CD4-positive, alpha-beta T cell treated with Interferon gamma for 1 hour (primary cell): Measurements from ENCODE around the gene RAPGEF1.
"Not testable (repeated sequence)": the region's sequence is repeated elsewhere in the genome, so short reads cannot be mapped to it uniquely, and the experiment has no call there.

ENCODE experiments used
- DNase-seq: peaks from one replicate; pipeline ENCODE4 v3.0.0-alpha.2; 2020

RAPGEF1 gene

DNA sequence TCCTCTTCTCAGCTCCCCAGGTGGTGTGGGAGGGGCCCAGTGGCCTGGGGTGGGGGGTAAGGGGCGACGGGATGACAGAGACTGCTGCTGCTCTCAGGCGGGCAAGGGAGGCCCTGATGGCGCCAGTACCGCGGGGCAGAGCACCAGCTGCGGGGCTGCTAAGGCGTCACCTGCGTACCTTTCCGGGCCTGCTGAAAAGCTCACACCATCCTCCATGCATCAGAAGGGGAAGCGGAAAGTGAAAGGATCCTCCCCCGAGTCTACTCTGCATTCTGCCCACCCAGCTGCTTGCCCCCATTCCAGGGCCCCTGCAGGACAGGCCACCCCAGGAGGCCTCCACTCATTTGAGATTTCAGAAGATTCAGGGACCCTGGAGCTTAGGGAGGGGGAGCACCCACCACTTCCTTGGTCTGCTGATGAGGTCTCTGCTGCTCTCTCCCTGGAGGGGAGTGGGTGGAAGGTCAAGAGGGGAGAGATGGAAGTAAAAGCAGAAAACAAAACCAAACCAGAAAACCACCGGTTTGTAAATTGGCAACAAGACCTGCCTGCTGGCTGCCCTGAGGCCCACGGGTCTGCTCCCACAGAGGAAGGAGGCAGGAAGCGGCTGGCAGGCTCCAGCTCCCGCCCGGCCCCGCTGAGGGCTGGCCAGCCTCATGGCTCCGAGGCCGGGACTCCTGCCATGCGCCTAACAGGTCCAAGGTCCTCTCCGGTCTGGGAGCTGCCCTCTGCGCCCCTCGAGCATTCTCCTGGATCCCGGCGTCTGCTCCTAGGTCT, 161.0 kb downstream of the RAPGEF1 start:
- peak; percentile 58 for DNase-seq

- no peak for DNase-seq
Observed at GRCh38 chr9:131578021-131578420, 161.9 kb downstream of the RAPGEF1 start.

DNA sequence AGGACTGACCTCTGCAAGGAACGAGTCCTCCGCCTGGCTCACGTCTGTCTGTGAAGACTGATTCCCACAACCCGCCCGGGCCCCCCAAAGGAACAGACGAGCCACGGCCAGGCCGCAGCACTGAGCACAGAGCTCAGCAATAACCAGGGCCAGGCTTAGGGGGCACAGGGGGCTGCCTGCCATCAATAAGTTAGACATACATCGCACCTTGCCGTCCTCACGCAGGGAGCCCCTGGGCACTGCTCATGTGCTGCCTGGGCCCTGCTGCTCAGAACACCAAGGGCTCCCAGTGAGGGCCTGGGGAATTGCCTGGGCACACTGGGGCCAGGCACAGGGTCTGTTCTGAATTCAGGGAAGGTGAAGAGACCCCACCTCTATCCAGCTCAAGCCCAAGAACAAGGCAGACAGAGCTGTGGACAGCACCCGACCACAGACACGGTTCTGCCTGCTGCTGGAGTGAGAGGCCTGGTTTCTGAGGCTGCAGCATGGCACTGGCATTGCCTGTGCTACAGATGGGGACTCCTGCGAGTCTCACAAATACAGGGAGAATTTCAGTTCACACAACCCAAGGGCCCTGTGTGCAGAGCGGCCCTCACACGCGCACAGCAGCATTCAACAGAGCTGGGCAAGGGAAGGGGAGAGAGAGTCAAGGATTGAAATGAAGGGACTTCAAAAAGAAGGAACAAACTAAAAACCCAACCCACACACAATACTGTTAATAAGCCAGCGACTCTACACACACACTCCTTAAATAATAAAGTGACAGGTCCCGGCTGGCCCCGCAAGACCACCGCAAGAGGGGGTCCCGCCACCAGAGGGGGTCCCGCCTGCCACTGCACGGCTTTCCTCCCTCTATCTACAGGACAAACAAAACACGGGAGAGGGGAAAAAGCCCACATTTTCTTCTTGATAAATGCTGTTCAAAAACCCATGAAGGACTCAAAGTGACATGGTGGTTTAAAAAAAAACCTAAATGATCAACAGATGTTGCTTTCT, 162.6 kb downstream of the RAPGEF1 start:
- no peak for DNase-seq

GRCh38 chr9:131575946-131576853, 163.7 kb downstream of the RAPGEF1 start:
- no peak for DNase-seq

DNA sequence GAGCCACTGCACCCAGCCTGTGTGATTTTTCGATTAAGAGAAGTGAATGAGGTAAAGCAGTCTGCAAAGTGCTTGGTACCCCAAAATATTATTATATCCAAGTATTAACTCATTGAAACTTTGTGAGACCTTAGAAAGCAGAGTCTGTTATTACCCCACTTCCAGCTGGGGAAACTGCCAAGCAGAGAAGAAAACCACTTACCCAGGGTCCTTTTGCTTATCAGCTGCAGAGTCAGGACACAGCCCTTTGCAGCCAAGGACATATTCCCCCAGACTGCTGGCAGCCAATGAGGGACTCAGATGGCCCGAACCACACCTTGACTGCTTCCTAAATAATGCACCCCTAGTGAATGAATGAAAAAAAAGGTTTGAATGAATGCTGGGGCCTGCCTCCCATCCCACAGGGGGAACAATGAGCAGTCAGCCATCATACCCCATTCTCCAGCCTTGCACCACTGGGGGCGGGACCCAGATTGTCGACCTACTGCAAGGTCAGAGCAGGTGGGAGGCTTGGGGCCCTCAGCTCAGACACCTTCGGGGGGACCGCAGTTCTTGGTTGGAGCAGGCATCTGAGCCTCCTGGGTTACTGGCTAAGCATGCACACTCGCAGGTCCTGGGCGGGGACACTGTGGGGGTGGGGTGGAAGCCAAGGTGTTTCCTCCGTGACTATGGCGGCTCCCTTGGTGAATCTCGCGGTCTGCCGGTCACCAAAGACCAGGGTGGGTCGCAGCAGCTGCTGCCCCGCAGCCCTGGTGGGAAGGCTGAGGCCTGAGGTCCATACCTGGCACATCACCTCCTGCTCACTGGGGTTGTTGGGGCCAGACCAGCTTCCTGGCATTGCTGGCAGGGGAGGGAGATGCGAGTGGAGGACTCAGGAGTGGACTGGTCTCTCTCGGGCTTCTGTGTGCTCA, 164.9 kb downstream of the RAPGEF1 start:
- no peak for DNase-seq

DNA sequence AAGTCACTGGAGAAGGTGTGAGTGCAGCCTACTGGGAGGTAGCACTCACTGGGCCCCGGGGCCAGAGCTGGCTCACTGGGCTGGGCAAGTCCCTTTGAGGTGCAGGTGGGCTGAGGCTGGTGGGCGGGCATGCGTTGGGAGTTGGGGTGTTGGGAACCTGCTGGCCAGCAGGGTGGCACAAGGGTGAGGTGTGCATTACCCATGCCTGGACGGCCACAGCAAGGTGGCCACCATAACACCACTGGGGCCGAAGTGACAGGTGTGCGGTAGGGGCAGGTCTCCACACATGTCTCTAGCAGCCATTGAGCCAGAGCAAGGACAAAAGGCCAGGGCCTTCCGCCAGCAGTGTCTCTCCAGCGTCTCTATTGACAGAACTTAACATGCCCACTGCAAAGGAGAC, 172.0 kb downstream of the RAPGEF1 start:
- no peak for DNase-seq

DNA sequence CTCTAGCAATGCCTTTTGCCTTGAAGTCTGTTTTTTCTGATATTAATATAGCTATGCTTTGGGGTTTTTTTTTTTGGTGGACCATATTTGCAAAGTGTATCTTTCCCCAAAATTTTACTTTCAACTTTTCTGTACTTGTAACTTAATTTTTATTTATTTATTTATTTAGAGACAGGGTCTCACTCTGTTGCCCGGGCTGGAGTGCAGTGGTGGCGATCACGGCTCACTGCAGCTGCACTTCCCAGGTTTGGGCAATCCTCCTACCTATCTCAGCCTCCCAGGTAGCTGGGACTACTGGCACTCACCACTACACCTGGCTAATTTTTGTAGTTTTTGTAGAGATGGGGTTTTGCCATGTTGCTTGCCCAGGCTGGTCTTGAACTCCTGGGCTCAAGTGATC, 173.7 kb downstream of the RAPGEF1 start:
- DNase-seq = no peak

- no peak for DNase-seq
Observed at GRCh38 chr9:131565369-131565768, 174.5 kb downstream of the RAPGEF1 start.

DNA sequence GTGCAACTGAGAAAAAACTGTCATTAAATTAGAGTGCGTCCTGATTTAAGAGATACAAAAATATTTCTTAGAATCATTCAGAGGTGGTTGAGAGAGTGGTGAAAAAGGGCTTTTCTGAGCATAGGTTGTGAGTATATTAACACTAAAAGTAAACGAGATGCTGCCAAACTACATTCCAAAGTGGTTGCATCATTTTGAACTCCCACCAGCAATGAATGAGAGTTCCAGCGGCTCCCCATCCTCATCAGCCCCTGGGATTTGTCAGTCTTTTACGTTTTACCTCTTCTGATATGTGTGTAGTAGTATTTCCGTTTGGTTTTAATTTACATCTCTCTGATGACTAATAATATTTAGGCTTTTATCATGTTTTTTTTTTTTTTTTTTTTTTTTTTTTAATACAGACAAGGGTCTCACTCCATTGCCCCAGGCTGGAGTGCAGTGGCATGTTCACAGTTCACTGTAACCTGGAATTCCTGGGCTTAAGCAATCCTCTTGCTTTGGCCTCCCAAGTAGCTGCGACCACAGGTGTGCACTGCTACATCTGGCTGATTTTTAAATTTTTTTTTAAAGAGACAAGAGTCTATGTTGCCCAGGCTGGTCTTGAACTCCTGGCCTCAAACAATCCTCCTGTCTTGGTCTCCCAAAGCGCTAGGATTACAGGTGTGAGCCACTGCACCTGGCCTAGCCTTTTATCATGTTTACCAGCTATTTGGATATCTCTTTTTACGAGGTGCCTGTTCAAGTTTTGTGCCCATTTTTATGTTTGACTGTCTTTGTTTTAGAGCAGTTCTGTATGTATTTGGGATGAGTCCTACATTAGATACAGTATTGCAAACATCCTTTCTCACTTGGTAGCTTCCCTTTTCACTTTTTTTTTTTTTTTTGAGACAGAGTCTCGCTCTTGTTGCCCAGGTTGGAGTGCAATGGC, 177.6 kb downstream of the RAPGEF1 start:
- DNase-seq = no peak

GRCh38 chr9:131559421-131560000, 180.4 kb downstream of the RAPGEF1 start:
- no peak for DNase-seq

DNA sequence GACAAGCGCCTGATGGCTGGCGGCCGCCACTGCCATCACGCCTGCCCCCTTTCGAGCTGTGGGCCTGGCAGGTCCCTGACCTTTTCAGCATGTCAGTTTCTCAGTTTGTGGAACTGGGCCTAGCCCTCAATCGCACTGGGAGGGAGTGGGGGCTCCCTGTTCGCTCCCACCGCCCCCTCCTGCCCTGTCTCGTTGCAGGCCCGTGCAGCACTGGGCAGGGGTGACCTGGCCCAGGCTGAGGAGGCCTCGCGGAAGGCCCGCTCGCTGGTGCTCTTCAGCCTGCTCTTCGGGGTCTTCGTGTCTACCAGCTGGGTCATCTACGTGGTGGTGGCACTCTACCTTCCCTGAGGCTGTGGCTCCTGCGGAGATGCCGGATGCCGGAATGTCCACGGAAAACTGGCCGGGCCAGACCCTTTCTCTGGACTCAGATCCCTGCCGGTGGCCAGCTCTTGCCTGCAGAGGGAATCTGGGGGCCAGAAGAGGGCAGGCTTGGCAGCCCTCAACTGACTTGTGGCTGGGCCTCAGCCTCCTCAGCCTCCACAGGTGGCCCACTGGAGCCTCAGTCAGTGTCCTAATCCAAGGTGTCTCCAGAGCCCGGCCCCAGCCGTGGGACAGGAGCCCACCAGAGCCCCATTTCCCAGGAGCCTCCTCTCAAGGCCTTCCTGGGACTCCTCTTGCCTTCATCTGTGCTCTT, 181.9 kb downstream of the RAPGEF1 start:
- no peak for DNase-seq

- no peak for DNase-seq
Observed at GRCh38 chr9:131555841-131556673, 183.8 kb downstream of the RAPGEF1 start.

DNA sequence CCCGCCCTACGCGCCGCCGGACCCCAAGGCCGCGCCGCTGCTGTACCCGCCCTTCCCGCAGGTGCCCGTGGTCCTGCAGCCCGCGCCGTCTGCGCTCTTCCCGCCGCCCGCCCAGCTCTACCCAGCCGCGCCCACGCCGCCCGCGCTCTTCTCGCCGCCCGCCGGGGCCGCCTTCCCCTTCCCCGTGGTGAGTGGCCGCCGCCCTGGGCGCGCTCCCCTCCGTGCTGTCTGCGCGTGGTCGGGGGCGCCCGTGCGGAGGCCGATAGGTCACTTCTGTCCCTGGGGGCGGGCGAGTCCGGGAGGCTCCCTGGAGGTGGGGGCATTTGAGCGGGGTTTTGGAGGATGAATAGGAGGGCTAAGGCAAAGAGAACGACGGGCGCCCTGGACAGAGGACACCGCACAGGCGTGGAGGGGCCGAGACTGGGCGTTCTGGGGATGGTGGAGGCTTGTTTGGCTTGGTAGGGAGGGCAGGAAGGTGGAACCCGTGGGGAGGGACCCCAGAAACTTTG, 185.0 kb downstream of the RAPGEF1 start:
- no peak for DNase-seq

DNA sequence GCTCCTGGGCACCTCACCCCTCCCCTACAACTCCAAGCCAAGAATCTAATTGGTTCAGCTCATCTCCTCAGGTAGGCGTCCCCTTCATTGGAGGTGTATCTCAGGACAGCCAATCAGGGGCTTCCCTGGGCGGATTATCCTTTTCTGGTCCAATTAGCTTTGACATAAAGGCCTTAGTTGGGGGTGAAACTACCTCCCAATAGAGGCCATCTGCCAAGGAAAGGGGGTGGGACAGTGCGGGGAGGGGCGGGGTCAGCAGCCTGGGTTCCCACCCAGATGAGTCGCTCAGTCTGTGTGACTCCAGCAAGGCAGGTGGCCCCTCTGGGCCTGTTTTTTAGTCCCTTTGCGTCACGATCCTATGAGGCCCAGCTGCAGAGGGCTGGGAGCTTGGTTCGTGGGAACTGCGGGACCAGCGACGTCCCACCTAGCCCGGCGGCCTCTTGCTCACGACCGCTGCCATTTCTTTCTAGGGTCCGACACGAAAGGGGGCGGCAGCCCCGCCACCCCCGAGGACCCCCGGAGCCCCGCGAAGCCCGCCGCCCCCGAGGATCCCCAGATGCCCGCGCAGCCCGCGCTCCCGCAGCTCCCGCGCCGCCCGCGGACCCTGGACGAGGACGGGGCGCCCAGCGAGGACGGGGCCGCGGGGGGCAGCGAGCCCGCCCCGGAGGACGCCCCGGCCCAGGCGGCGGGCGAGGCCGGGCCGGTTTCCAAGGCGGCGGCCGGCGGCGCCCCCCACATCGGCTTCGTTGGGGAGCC, 185.6 kb downstream of the RAPGEF1 start:
- DNase-seq = no peak

- no peak for DNase-seq
Observed at GRCh38 chr9:131552030-131552429, 187.8 kb downstream of the RAPGEF1 start.

DNA sequence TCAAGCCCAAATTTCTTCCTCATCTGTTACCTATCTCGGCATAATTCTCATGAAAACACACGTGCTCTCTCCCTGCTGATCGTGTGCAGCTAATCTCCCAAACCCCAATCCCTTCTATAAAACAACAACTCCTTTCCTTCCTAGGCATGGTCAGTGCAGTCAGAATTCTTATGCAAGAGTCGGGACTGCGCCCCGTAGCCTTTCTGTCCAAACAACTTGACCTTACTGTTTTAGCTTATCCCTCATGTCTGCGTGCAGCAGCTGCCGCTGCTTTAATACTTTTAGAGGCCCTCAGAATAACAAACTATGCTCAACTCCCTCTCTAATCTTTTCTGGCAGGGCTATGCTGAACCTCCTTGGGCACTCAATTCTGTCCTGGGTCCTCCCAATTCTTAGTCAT, 189.4 kb downstream of the RAPGEF1 start:
- DNase-seq = not testable (repeated sequence)

DNA sequence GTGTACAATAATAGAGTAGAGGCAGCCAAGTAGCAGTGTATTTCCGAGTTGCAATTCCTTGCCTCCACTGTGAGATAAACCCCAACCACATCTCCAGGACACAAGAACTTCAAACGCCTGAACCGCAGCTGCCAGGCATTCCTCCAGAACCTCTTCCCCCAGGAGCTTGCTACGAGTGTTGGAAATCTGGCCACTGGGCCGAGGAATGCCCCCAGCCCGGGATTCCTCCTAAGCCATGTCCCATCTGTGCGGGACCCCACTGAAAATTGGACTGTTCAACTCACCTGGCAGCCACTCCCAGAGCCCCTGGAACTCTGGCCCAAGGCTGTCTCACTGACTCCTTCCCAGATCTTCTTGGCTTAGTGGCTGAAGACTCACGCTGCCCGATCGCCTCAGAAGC, 190.7 kb downstream of the RAPGEF1 start:
- not testable (repeated sequence) for DNase-seq
